NCI-H2196 (cell line): ENCODE data around the gene PDSS2.
"Not testable (repeated sequence)": the region's sequence is repeated elsewhere in the genome, so short reads cannot be mapped to it uniquely, and the experiment has no call there.

Experiments
- DNase-seq: peaks from one replicate; lab custom pipeline; 2025; ENCODE audit not compliant: unreplicated experiment; lab: John Stamatoyannopoulos, UW

The PDSS2 gene

DNA sequence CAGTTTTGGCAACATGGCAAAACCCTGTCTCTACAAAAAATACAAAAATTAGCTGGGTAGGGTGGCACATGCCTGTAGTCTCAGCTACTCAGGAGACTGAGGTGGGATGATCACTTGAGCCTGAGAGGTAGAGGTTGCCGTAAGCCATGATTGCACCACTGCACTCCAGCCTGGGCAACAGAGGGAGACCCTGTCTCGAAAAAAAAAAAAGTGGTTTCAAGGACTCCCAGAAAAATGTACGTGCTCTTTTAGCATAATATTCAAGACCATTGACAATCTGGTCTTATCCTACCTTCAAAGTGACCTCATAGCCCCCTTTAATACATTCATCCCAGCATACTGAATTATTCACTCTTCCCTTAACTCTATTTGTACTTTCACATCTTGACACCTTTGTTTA, 16.0 kb upstream of the PDSS2 start:
- DNase-seq: not testable (repeated sequence)

- no peak for DNase-seq
Observed at GRCh38 chr6:107473660-107474059, 14.3 kb upstream of the PDSS2 start.

GRCh38 chr6:107470364-107470763, 11.0 kb upstream of the PDSS2 start:
- DNase-seq: no peak

- no peak for DNase-seq
Observed at GRCh38 chr6:107466062-107466461, 6.7 kb upstream of the PDSS2 start.

- no peak for DNase-seq
Observed at GRCh38 chr6:107460083-107460631, 793 bp upstream of the PDSS2 start.

DNA sequence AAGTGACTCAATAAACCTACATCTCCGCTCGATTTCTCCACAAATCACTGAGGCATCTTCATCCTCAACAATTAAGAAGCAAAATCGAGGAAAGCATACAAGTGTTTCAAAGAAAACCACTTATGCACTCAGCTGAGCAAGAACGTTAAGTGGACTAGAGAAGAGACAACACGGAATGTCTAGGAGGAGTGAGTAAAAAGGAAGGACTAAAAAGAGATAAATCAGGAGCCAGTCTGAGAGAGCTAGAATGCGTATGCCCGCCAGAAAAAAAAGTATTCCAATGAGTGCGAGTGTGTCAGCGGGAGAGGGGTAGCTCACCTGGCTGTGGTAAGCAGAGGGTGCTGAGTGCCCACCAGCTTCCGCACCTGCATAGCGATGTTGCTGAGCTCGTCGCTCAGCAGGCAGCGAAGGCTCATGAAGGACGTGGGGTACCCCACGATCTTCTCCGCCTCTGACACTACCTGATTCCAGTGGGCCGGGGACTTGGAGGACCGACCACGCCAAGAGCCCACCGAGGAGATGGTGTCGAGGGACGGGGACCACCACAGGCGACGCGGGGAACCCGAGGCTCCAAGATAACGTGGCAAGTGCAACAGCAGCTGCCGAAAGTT, 587 bp downstream of the PDSS2 start:
- DNase-seq: no peak

DNA sequence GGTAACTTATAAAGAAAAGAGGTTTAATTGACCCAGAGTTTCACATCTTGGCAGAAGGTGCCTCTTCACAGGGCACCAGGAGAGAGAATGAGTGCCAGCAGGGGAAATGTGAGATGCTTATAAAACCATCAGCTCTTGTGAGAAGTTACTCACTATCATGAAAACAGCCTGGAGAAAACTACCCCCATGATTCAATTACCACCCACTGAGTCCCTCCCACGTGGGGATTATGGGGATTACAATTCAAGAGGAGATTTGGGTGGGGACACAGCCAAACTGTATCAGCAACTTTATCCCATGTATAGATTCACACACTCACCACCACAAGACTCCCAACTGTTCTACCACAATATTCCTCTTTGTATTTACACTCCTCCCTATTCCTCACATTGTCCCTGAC, 10.6 kb downstream of the PDSS2 start:
- DNase-seq: no peak

- no peak for DNase-seq
Observed at GRCh38 chr6:107447663-107448216, 11.6 kb downstream of the PDSS2 start.

GRCh38 chr6:107444277-107444676, 15.1 kb downstream of the PDSS2 start:
- no peak for DNase-seq

DNA sequence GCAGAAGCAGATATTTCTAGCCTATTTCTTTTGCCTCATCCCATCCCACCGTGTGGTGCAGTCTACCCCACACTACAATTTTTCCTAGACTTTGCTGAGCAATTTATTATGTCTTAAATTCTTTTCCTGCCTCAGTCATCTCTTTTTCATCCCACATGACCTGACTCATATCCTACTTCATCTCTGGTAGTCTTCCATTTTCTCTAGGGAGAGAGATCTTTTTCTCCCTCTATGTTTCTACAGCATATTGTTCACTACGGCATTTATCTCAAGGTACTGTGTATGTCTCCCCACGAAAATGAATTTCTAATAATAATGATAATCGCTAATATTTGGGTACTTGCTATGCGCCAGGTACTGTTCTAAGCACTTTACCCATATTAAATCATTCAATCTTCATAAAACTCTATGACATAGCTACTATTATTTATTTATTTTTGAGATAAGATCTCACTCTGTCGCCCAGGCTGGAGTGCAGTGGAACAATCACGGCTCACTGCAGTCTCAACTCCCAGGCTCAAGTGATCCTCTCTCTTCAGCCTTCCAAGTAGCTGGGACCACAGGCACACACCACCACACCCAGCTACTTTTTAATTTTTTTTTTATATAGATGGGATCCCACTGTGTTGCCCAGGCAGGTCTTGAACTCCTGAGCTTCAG, 15.6 kb downstream of the PDSS2 start:
- no peak for DNase-seq

- DNase-seq: no peak
Observed at GRCh38 chr6:107442938-107443607, 16.3 kb downstream of the PDSS2 start.

GRCh38 chr6:107441682-107442081, 17.7 kb downstream of the PDSS2 start:
- no peak for DNase-seq

DNA sequence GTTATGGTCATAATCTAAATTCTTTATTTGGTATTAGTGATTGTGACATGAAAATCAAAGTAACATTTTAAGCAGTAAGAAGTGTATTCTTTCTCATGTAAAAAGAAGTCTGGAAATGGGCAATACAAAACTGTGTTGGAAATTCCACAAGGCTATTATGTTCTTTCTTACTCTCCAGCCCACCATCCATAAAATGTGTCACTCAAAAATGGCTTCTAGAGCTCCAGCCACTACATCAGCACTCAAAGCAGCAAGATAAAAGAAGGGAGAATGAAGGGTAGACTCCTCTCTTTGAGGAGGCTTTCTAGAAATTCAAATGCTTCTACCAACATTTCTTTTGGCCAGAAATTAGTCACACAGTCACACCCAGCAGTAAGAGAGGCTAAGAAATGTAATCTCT, 18.4 kb downstream of the PDSS2 start:
- DNase-seq: no peak

GRCh38 chr6:107439406-107439805, 20.0 kb downstream of the PDSS2 start:
- no peak for DNase-seq

DNA sequence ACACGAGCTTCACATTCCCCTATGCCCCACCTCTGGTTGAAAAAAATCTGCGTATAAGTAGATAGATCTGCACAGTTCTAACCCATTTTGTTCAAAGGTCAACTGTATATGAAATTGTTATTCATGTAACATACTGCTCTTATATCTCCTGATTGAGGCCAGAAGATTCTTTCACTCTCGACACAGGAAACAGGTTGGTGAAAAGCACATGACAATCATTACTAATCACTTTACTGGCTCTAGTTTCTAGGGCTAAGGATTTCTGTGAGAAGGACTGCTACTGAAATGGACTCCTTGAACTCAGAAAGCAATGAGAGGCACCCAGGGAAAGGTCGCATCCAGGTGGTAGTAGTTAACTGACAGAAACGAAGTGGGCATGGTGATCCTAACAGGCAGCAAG, 21.7 kb downstream of the PDSS2 start:
- no peak for DNase-seq

DNA sequence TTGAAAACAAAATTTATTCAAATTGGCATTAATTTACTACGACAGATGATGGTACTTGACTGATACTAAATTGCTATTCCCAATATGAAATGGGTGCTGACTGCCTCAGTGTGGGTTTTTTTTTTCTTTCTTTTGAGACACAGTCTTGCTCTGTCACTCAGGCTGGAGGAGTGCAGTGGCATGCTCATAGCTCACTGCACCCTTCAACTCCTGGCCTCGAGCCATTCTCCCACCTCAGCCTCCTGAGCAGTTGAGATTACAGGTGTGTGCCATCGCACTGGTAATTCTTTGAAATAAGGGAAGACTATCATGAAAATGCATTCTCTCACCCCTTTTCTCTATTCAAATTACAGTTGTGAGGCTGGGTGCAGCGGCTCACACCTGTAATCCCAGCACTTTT, 22.5 kb downstream of the PDSS2 start:
- no peak for DNase-seq

DNA sequence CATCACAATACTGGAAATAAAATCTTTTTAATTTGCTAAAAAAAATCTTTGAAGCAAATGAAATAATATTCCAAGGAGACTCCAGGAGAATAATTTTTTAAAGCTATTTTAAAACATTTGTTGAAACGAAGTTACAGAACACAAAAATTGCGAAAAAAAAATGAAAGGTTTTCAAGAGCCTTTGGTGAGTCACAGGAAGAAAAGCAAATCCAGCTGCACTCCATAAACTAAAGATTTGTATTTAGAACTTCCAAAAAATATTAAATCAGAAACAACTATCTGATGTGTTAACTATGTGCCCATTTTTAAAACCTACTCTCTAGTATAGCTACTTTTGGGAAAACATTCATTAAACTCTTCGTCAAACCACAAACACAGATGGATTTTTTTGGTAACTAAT, 23.6 kb downstream of the PDSS2 start:
- no peak for DNase-seq

- no peak for DNase-seq
Observed at GRCh38 chr6:107434812-107435211, 24.6 kb downstream of the PDSS2 start.

DNA sequence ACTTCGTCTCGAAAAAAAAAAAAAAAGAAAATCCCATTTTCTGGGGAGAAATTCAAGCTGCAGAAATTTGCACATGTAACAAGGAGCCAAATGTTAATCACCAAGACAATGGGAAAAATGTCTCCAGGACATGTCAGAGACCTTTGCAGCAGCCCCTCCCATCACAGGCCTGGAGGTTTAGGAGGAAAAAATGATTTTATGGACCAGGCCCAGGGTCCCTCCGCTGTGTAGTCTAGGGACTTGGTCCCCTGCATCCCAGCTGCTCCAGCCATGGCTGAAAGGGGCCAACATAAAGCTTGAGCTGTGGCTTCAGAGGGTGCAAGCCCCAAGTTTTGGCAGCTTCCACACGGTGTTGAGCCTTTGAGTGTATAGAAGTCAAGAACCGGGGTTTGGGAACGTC, 33.4 kb downstream of the PDSS2 start:
- not testable (repeated sequence) for DNase-seq

DNA sequence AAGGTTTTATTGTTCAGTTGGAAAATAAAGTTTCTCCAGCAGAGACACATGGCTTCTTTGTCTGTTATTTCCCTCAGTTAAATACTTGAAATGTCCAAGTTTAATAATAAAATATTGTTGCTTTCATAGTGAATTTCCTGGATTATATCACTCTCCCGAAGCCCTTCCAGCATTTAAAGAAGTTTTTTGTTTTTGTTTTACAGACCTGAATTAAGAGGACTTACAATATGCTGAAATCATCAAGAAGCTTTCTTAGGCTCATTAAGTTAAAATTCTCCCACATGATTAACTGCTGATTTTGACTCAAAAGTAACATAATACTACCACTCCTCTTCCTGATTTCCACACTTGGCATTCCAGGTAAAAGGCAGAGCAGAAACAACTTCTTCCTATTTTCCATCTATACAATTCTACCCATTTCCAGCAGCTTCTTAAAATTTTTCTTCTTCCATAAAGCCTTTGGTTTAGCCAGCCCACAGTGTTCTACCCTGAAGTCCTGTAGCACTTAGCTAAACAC, 35.8 kb downstream of the PDSS2 start:
- no peak for DNase-seq

- no peak for DNase-seq
Observed at GRCh38 chr6:107421696-107422256, 37.6 kb downstream of the PDSS2 start.
